OCI-LY1 (cell line): ENCODE measurements around the gene RABGAP1L.
"Not testable (repeated sequence)": the region's sequence is repeated elsewhere in the genome, so short reads cannot be mapped to it uniquely, and the experiment has no call there.

ENCODE experiments used
- H2AFZ ChIP-seq: fragments of 200-600 bp; sonication (generic), shearing (Covaris generic); 2 replicates; pipeline ENCODE4 v1.6.0; 2014; ENCODE audit warnings: antibody characterized with exemption, mild to moderate bottlenecking, low read length
- H3F3A ChIP-seq: fragments of 200-600 bp; sonication (generic), shearing (Covaris generic); 2 replicates; pipeline ENCODE4 v1.6.0; 2014; ENCODE audit warnings: mild to moderate bottlenecking, antibody characterized with exemption, low read length, moderate library complexity; ENCODE audit not compliant: insufficient read depth
- H3K27ac ChIP-seq: fragments of 200-600 bp; sonication (generic); 2 replicates; pipeline ENCODE4 v1.5.1; 2014; ENCODE audit warnings: low read length, mixed run types, mild to moderate bottlenecking, low read depth; ENCODE audit not compliant: poor library complexity, severe bottlenecking
- H3K27me3 ChIP-seq: fragments of 200-600 bp; sonication (generic); 2 replicates; pipeline ENCODE4 v1.6.0; 2014; ENCODE audit warnings: antibody characterized with exemption, mild to moderate bottlenecking, low read length, moderate library complexity; ENCODE audit not compliant: insufficient read depth
- H3K36me3 ChIP-seq: fragments of 200-600 bp; sonication (generic); 2 replicates; pipeline ENCODE4 v1.6.1; 2014; ENCODE audit warnings: mild to moderate bottlenecking, antibody characterized with exemption, low read length, moderate library complexity, mixed read lengths; ENCODE audit not compliant: insufficient read depth
- H3K4me1 ChIP-seq: fragments of 200-600 bp; sonication (generic); 2 replicates; pipeline ENCODE4 v1.5.1; 2014; ENCODE audit warnings: mild to moderate bottlenecking, low read length, moderate library complexity; ENCODE audit not compliant: insufficient read depth, severe bottlenecking
- H3K4me2 ChIP-seq: fragments of 200-600 bp; sonication (generic), shearing (Covaris generic); 2 replicates; pipeline ENCODE4 v1.6.1; 2014; ENCODE audit warnings: low read length
- H3K4me3 ChIP-seq: fragments of 200-600 bp; sonication (generic); 2 replicates; pipeline ENCODE4 v1.5.1; 2014; ENCODE audit warnings: low read length, low read depth, mild to moderate bottlenecking, mixed read lengths; ENCODE audit not compliant: poor library complexity, severe bottlenecking
- H3K79me2 ChIP-seq: fragments of 200-600 bp; shearing (Covaris generic); 2 replicates; pipeline ENCODE4 v1.6.1; 2016; ENCODE audit warnings: mixed run types, low read length, mixed read lengths; ENCODE audit not compliant: insufficient read depth
- H3K9ac ChIP-seq: fragments of 200-600 bp; sonication (generic), shearing (Covaris generic); 2 replicates; pipeline ENCODE4 v1.6.1; 2014; ENCODE audit warnings: mild to moderate bottlenecking, low read length, mixed read lengths
- H3K9me2 ChIP-seq: fragments of 200-600 bp; sonication (generic), shearing (Covaris generic); 2 replicates; pipeline ENCODE4 v1.6.1; 2014; ENCODE audit warnings: low read depth, mild to moderate bottlenecking, low read length, mixed read lengths
- H3K9me3 ChIP-seq: fragments of 200-600 bp; shearing (Covaris generic); 2 replicates; pipeline ENCODE4 v1.6.1; 2014; ENCODE audit warnings: low read length, mixed read lengths
- H4K20me1 ChIP-seq: fragments of 200-600 bp; sonication (generic), shearing (Covaris generic); 2 replicates; pipeline ENCODE4 v1.6.0; 2016; ENCODE audit warnings: mild to moderate bottlenecking, low read length; ENCODE audit not compliant: insufficient read depth
- EZH2 ChIP-seq: fragments of 200-600 bp; sonication (generic), shearing (Covaris generic); IDR thresholded peaks from 2 replicates; pipeline ENCODE4 v1.8.0; 2017; ENCODE audit warnings: borderline replicate concordance, mixed run types, mild to moderate bottlenecking, antibody characterized with exemption, low read length, moderate library complexity, mixed read lengths
- TF ChIP-seq, protein P1 (sequence below): fragments of 200-600 bp; sonication (generic), shearing (Covaris generic); IDR thresholded peaks from 2 replicates; pipeline ENCODE4 v1.5.1; 2017; ENCODE audit warnings: mild to moderate bottlenecking, antibody characterized with exemption, low read length, moderate library complexity, mixed read lengths

RABGAP1L gene

DNA sequence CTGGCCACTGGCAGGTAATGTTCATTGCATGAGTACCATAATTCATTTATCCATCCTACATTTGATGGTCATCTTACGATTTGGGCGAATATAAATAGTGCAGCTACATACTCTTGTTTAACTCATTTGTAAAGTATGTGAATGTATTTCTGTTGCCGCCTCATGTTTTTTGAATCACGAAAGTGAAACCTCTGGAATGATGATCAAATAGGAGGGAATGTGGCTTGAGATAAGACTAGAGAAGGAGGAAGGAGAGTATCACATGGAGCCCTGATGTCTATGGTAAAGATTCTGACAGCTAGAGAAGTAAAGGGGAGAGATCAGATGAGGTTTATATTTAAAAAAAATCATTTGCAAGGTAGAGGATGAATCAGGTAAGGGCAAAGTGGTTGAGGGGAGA is 855.9 kb downstream of the RABGAP1L start:
- Histone ChIP-seq H3K36me3 (peaks cover 83% of the 10 kb centered on the region), H3K27me3 (no peaks in the 10 kb centered on the region), H3K27ac (no peak overlapping the region), H3F3A (peaks cover 4% of the 10 kb centered on the region; the same call in 1 of the 2 replicates), H3K79me2 (no peaks in the 10 kb centered on the region), H3K9me3 (no peaks in the 10 kb centered on the region), H3K4me2 (no peak overlapping the region), H3K4me1 (no peaks in the 10 kb centered on the region), H3K9me2 (no peaks in the 10 kb centered on the region), H3K9ac (no peak overlapping the region), H3K4me3 (no peak overlapping the region), H2AFZ (no peak overlapping the region), H4K20me1 (no peaks in the 10 kb centered on the region)
- TF ChIP-seq EZH2, result no peak
- TF ChIP-seq, protein P1, sequence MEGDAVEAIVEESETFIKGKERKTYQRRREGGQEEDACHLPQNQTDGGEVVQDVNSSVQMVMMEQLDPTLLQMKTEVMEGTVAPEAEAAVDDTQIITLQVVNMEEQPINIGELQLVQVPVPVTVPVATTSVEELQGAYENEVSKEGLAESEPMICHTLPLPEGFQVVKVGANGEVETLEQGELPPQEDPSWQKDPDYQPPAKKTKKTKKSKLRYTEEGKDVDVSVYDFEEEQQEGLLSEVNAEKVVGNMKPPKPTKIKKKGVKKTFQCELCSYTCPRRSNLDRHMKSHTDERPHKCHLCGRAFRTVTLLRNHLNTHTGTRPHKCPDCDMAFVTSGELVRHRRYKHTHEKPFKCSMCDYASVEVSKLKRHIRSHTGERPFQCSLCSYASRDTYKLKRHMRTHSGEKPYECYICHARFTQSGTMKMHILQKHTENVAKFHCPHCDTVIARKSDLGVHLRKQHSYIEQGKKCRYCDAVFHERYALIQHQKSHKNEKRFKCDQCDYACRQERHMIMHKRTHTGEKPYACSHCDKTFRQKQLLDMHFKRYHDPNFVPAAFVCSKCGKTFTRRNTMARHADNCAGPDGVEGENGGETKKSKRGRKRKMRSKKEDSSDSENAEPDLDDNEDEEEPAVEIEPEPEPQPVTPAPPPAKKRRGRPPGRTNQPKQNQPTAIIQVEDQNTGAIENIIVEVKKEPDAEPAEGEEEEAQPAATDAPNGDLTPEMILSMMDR, result no peak

DNA sequence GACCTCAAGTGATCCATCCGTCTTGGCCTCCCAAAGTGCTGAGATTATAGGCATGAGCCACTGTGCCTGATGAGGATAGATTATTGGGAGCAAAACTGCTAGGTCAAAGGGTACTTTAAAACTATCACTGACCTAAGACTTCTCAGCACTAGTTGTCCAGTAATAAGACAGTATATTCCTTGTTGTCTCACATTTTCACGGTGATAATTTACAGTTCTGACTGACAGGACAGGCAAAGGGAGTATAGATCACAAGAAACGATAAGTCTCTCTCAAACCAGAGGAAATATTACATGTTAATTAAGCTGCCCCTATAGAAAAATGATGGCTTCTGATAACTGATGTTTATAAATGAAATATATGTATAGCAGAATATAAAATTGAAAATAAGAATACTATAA is 860.2 kb downstream of the RABGAP1L start:
- Histone ChIP-seq H3K4me3 (no peak overlapping the region), H3K36me3 (peaks cover 41% of the 10 kb centered on the region), H2AFZ (no peak overlapping the region)

DNA sequence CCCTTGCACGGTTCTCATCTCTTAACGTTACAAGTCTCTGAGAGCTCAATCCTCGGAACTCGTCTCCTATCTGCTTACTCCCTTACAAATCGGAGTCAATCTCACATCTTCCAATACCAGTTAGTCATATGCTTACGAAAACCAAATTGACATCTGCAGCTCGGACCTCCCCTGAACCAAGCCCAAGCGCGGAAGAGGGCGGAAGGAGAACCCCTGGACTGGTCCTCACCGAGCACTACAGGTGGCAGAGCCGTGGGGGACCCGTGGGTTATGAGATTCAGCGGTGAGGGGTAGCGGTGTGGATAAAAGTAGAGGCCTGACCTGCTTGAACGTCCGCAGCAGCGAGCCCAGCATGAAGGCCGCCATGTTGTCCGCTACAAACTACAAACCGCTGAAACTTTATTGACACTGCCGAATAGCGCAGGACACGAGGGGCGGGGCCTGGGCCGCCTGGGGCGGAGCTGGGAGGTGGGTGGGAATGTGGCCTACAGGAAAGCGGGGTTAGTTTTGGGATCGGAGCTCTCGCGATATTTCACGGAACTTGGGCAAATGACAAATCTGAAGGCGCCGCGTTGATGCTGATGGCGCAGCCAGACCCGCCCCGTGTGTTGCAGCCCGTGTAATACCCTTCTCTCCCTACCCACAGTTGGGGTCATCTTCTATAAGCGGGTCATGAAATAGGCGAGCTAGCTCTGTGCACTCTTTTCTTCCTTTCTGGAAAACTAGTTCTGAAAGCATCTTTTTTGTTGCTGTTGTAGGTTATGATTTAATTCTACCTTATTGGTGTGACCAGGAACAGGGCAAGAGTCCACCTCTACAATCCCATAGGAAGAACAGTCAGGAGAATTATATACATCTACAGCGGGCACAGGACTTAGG is 864.0 kb downstream of the RABGAP1L start, which contains the start of gene MRPS14:
TSS of gene MRPS14 (minus strand) at position 383 of the 879 bp plus-strand sequence. CDS start at position 366, 17 bp downstream.
- Histone ChIP-seq H3K27me3 (no peaks in the 10 kb centered on the region), H3K9me2 (no peaks in the 10 kb centered on the region), H2AFZ (peak within 1 kb of the TSS; percentile 42; the same call in 1 of the 2 replicates), H3F3A (0 out of 2 replicates have a peak, but pooled peaks cover 10% of the 10 kb centered on the region), H3K9ac (peak within 1 kb of the TSS; percentile 87), H3K4me1 (peaks cover 20% of the 10 kb centered on the region), H3K27ac (peak within 1 kb of the TSS; percentile 56), H4K20me1 (no peaks in the 10 kb centered on the region), H3K9me3 (no peaks in the 10 kb centered on the region), H3K36me3 (peaks cover 3% of the 10 kb centered on the region; the same call in 1 of the 2 replicates), H3K79me2 (peaks cover 25% of the 10 kb centered on the region), H3K4me3 (peak within 1 kb of the TSS; percentile 94), H3K4me2 (peak within 1 kb of the TSS; percentile 73)
- TF ChIP-seq, protein P1, result no peak
- TF ChIP-seq EZH2, result no peak

More for the DNA sequence above, 860.2 kb downstream of the RABGAP1L start:
- Histone ChIP-seq H3K27ac (no peak overlapping the region), H3K79me2 (peaks cover 25% of the 10 kb centered on the region), H3K9ac (no peak overlapping the region), H4K20me1 (no peaks in the 10 kb centered on the region), H3K9me2 (no peaks in the 10 kb centered on the region), H3F3A (0 out of 2 replicates have a peak, but pooled peaks cover under 1% of the 10 kb centered on the region), H3K4me2 (no peak overlapping the region), H3K9me3 (no peaks in the 10 kb centered on the region), H3K27me3 (no peaks in the 10 kb centered on the region), H3K4me1 (peaks cover 20% of the 10 kb centered on the region)
- no peak for TF ChIP-seq EZH2
- TF ChIP-seq, protein P1, result no peak

DNA sequence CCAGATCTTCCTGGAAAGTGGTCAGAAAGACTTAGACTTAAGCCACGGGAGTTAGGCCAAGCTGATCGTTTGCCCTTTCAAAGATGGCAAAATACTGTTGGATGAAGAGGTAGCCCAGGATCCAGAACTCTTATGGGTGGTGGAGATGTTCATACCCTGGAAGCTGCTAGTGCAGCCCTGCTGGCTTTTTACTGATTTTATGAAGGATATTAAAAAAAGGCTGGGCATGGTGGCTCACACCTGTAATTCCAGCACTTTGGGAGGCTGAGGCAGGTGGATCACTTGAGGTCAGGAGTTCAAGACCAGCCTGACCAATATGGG is 864.6 kb downstream of the RABGAP1L start:
- H3K4me3 ChIP-seq, result peak overlapping the region; percentile 94

More for the DNA sequence above, 864.6 kb downstream of the RABGAP1L start:
- peaks cover 25% of the 10 kb centered on the region for H3K79me2 ChIP-seq
- not testable (repeated sequence) for H3K36me3 ChIP-seq, H3K27me3 ChIP-seq, H3K9me3 ChIP-seq, H3K9me2 ChIP-seq, H4K20me1 ChIP-seq
- H3K4me1 ChIP-seq, result peaks cover 21% of the 10 kb centered on the region
- peak overlapping the region; percentile 87 for H3K9ac ChIP-seq
- H3K27ac ChIP-seq, result peak overlapping the region; percentile 56
- H2AFZ ChIP-seq, result peak overlapping the region; percentile 42; the same call in 1 of the 2 replicates
- 0 out of 2 replicates have a peak, but pooled peaks cover 12% of the 10 kb centered on the region for H3F3A ChIP-seq
- peak overlapping the region; percentile 73 for H3K4me2 ChIP-seq
